K562 (cell line): Measurements from ENCODE around the gene CPZ. TPM values are rescaled to one million over a fixed set of nuclear protein-coding genes. Genes with fewer than 3 reads are reported as not detected.
A peak's percentile ranks its signal among the peaks of the same experiment; 100 is the strongest.

ENCODE experiments used
- ATAC-seq: fragments of 200-7000 bp; cut with Tn5 transposase; 3 replicates; pipeline ENCODE4 v1.9.1; 2020; ENCODE audit warnings: moderate library complexity
- BruUV-seq: library from RNA; stranded (reverse); fragments of 400-500 nt; replicated peaks from 2 replicates; lab custom pipeline; 2021; lab: Mats Ljungman, UMichigan
- CTCF ChIA-PET: fragments of 300-600 bp; formaldehyde crosslinking; extraction: SDS; loops from one replicate; lab custom pipeline; 2021; ENCODE audit warnings: low intra/inter-chr PET ratio; lab: Yijun Ruan, JAX
- POLR2A ChIA-PET: fragments of 300-600, 350-650 bp; sonication (Branson Sonifier 250); formaldehyde crosslinking; extraction: SDS; loops from one replicate; lab custom pipeline; 2021; ENCODE audit warnings: antibody characterized with exemption, inconsistent platforms; lab: Yijun Ruan, JAX
- DNase-seq, 4 experiments: peaks; one replicate each; pipeline versions ENCODE4 v3.0.0 to v3.0.0-alpha.2; 2011 to 2018; ENCODE audit warnings: low spot score in 3 of 4, mixed read lengths in 3 of 4; ENCODE audit errors: extremely low read depth in 1 of 4
- FAIRE-seq: peaks from 2 replicates; lab custom pipeline; 2011; peaks lifted over from hg19 to GRCh38; lab: Jason Lieb, UNC
- H2AFZ ChIP-seq: 2 replicates; pipeline ENCODE4 v1.6.0; 2011; ENCODE audit warnings: low read depth, low read length, control low read depth, inconsistent platforms
- H3K27ac ChIP-seq: fragments of 200-600 bp; 3 replicates; pipeline ENCODE4 v1.8.0; 2011; ENCODE audit warnings: low read depth, mild to moderate bottlenecking, control low read depth, inconsistent platforms, low read length, moderate library complexity, mixed read lengths; ENCODE audit errors: extremely low read depth
- H3K27me3 ChIP-seq, 2 experiments: fragments of 300-600 bp in 1 of 2; 2 replicates in 1 of 2; 3 replicates in 1 of 2; pipeline versions ENCODE4 v1.6.0 to v1.8.0; 2011; ENCODE audit warnings: inconsistent platforms in 2 of 2, low read length in 2 of 2, mild to moderate bottlenecking in 1 of 2, mixed read lengths in 1 of 2, moderate library complexity in 1 of 2; ENCODE audit not compliant: control insufficient read depth in 2 of 2, insufficient read depth in 2 of 2
- H3K36me3 ChIP-seq: fragments of 300-600 bp; 3 replicates; pipeline ENCODE4 v1.8.0; 2011; ENCODE audit warnings: mild to moderate bottlenecking, low read length, inconsistent platforms; ENCODE audit not compliant: control insufficient read depth, insufficient read depth
- H3K4me1 ChIP-seq, 2 experiments: fragments of 200-600 bp in 1 of 2; replicated peaks in 1 of 2; 2 replicates in 1 of 2; 3 replicates in 1 of 2; pipeline versions ENCODE4 v1.5.1 to v1.8.0; 2011; ENCODE audit warnings: inconsistent platforms in 2 of 2, low read length in 2 of 2, mild to moderate bottlenecking in 1 of 2, mixed read lengths in 1 of 2, moderate library complexity in 1 of 2; ENCODE audit not compliant: control insufficient read depth in 2 of 2, insufficient read depth in 2 of 2
- H3K4me2 ChIP-seq: 2 replicates; pipeline ENCODE4 v1.6.1; 2011; ENCODE audit warnings: low read length, control low read depth, inconsistent platforms, mixed read lengths; ENCODE audit not compliant: insufficient read depth
- H3K4me3 ChIP-seq: fragments of 200-600 bp; sonication (generic), shearing (Covaris generic); 2 replicates; pipeline ENCODE4 v1.5.1; 2016; ENCODE audit warnings: control low read depth, inconsistent platforms
- H3K79me2 ChIP-seq: fragments of 200-600 bp; 3 replicates; pipeline ENCODE4 v1.8.0; 2011; ENCODE audit warnings: low read length, inconsistent platforms; ENCODE audit not compliant: control insufficient read depth, insufficient read depth
- H3K9ac ChIP-seq, 2 experiments: 2 replicates each; pipeline versions ENCODE4 v1.6.0 to v1.6.1; 2011; ENCODE audit warnings: low read depth in 2 of 2, low read length in 2 of 2, control low read depth in 1 of 2, inconsistent platforms in 1 of 2, mild to moderate bottlenecking in 1 of 2, mixed read lengths in 1 of 2; ENCODE audit not compliant: insufficient read depth in 1 of 2
- H3K9me1 ChIP-seq: one replicate; pipeline ENCODE4 v1.6.0; 2011; ENCODE audit warnings: inconsistent platforms, mild to moderate bottlenecking, low read length, moderate library complexity; ENCODE audit not compliant: control insufficient read depth, insufficient read depth
- H3K9me3 ChIP-seq: replicated peaks from 2 replicates; pipeline ENCODE4 v1.5.1; 2011; ENCODE audit warnings: low read depth, low read length, inconsistent platforms; ENCODE audit not compliant: control insufficient read depth, insufficient read depth
- H4K20me1 ChIP-seq: replicated peaks from 2 replicates; pipeline ENCODE4 v1.6.1; 2011; ENCODE audit warnings: low read length, inconsistent platforms, mixed read lengths; ENCODE audit not compliant: control insufficient read depth, insufficient read depth
- FIP1L1 ChIP-seq: fragments of 200-400 bp; formaldehyde crosslinking; IDR thresholded peaks from 2 replicates; pipeline ENCODE4 v1.6.1; 2018; ENCODE audit warnings: mild to moderate bottlenecking, low read depth, low read length; ENCODE audit not compliant: poor library complexity, severe bottlenecking
- HMGN3 ChIP-seq: IDR thresholded peaks from 2 replicates; pipeline ENCODE4 v1.6.1; 2011; ENCODE audit warnings: borderline replicate concordance, low read depth, mild to moderate bottlenecking, mixed read lengths, low read length; ENCODE audit not compliant: insufficient read length; ENCODE audit errors: extremely low read depth
- HNRNPL ChIP-seq: fragments of 200-400 bp; formaldehyde crosslinking; IDR thresholded peaks from 2 replicates; pipeline ENCODE4 v1.6.1; 2017; ENCODE audit warnings: low read depth, mild to moderate bottlenecking, low read length
- RUNX1 ChIP-seq: sonication (generic); IDR thresholded peaks from 2 replicates; pipeline ENCODE4 v1.6.1; 2016; ENCODE audit warnings: antibody characterized with exemption, low read depth
- WGBS: fragments of 100-300 bp; shearing (Covaris generic); methylation state at CpG from one replicate; pipeline ENCODE4 v1.1.6; 2016; ENCODE audit warnings: low coverage, mixed read lengths; ENCODE audit not compliant: insufficient coverage; ENCODE audit errors: missing lambda C conversion rate; 5-methylcytosine and 5-hydroxymethylcytosine counted together
- in situ Hi-C: fragments of 300-500 bp; cut with MboI; formaldehyde crosslinking; loops from 4 replicates; pipeline ENCODE4 v1.15.0; 2018; ENCODE audit warnings: inconsistent platforms, mixed read lengths
- intact Hi-C: fragments of 100-400 bp; cut with micrococcal nuclease; formaldehyde crosslinking; loops from 2 replicates; pipeline ENCODE4 v1.14.2; 2022
- polyA plus RNA-seq, 8 experiments: library from polyadenylated mRNA; depleted of rRNA in 4 of 8; stranded (reverse) in 5 of 8; unstranded in 3 of 8; fragments of >200 nt; fragmentation: Nextera tagmentation in 2 of 8; fragmentation: Illumina TruSeq in 1 of 8; extraction: Ambion mirVana in 2 of 8; extraction: Trizol in 1 of 8; gene quantifications; 2 replicates each; pipeline versions ENCODE4 v1.2.1 to v1.2.3, GENCODE V29; 2011 to 2014; ENCODE audit warnings: inconsistent platforms in 1 of 8, missing spikeins in 1 of 8
- total RNA-seq, 7 experiments: library from RNA; depleted of rRNA in 6 of 7; stranded (reverse); fragments of >200 nt in 6 of 7; fragmentation: Illumina TruSeq in 2 of 7; extraction: Trizol in 2 of 7; gene quantifications; 2 replicates each; pipeline versions ENCODE4 v1.2.1 to v1.2.3, GENCODE V29; 2011 to 2021; ENCODE audit warnings: low replicate concordance in 1 of 7

Gene CPZ
- total and polyA plus RNA-seq, 9 of the 15 experiments (the other 6 are each of a cell fraction or from before 2014, with no cell fraction given), result 0.06 to 2.2 (median 1.2) TPM; not detected in 1

DNA sequence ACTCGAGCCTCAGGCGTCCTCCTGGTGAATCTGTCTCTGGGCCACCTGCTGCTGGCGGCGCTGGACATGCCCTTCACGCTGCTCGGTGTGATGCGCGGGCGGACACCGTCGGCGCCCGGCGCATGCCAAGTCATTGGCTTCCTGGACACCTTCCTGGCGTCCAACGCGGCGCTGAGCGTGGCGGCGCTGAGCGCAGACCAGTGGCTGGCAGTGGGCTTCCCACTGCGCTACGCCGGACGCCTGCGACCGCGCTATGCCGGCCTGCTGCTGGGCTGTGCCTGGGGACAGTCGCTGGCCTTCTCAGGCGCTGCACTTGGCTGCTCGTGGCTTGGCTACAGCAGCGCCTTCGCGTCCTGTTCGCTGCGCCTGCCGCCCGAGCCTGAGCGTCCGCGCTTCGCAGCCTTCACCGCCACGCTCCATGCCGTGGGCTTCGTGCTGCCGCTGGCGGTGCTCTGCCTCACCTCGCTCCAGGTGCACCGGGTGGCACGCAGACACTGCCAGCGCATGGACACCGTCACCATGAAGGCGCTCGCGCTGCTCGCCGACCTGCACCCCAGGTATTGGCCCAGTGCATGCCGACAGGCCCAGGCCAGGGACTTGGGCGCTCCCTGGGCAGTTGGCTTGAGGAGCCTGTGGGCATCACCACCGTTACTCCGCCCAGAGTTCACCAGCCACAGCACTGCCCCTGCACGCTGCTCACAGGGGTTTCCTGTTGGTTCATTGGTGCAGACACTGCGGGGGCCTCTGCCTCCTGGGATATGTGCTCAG lies 11.3 kb upstream of the CPZ start:
- ATAC-seq (no peak), DNase-seq (no peak), FAIRE-seq (no peak)
- intact Hi-C loops, result no loop called here
- H3K36me3 ChIP-seq, result no peaks in the 10 kb centered on the region
- no peak overlapping the region for H3K4me3 ChIP-seq
- POLR2A ChIA-PET, result interaction anchor here (0.5 to 0.6 kb wide), 2 partner anchors 11 to 405 kb away, joined by 4 read pairs; no protein-coding TSS in a partner anchor
- BruUV-seq, result no TSS peak
- H3K79me2 ChIP-seq, result no peaks in the 10 kb centered on the region
- peaks cover 3 to 48% of the 10 kb centered on the region in 2 experiments; a peak in 3 of 5 replicates for H3K27me3 ChIP-seq
- no peaks in the 10 kb centered on the region for H3K9me3 ChIP-seq
- no peak overlapping the region for H3K4me2 ChIP-seq
- no peak overlapping the region for H3K9ac ChIP-seq
- CTCF ChIA-PET, result no interaction called here
- H2AFZ ChIP-seq, result no peak overlapping the region
- H4K20me1 ChIP-seq, result peaks cover 4% of the 10 kb centered on the region
- no peaks in the 10 kb centered on the region for H3K9me1 ChIP-seq
- peaks cover 0 to 12% of the 10 kb centered on the region in 2 experiments; a peak in 2 of 5 replicates for H3K4me1 ChIP-seq
- in situ Hi-C loops, result no loop called here
- no peak overlapping the region for H3K27ac ChIP-seq
- WGBS, result 38% methylated on average over 37 of the region's 66 CpGs
- TF ChIP-seq FIP1L1 (peak; percentile 16), RUNX1 (no peak), HMGN3 (peak; percentile 11), HNRNPL (0 out of 2 replicates have a peak, but pooled peaks have one; percentile 19)
- TF ChIP-seq, all 486 proteins: peak for 3
